Sigmoid colon (tissue), 4 donors: ENCODE data around the gene MYRF.

Experiments
- CTCF ChIP-seq, 4 experiments: fragments of 450-650 bp in 3 of 4; fragments of 200-600 bp in 1 of 4; IDR thresholded peaks; one replicate each; pipeline ENCODE4 v1.5.1; 2016 to 2019; ENCODE audit warnings: antibody characterized with exemption in 4 of 4, mild to moderate bottlenecking in 3 of 4, moderate library complexity in 2 of 4
- POLR2A ChIP-seq, 2 donors: fragments of 450-650 bp; IDR thresholded peaks; one replicate each; pipeline ENCODE4 v1.6.1; 2016; ENCODE audit warnings: antibody characterized with exemption in 2 of 2, mild to moderate bottlenecking in 2 of 2, moderate library complexity in 2 of 2
- POLR2AphosphoS5 ChIP-seq, 4 donors: sonication (generic); formaldehyde crosslinking; IDR thresholded peaks; one replicate each; pipeline ENCODE4 v1.6.1; 2017; ENCODE audit warnings: antibody characterized with exemption in 4 of 4

- no peak for TF ChIP-seq CTCF (IDR thresholded peaks at IDR 0.05)
- no peak for TF ChIP-seq POLR2A (IDR thresholded peaks at IDR 0.05)
- TF ChIP-seq POLR2AphosphoS5 (IDR thresholded peaks at IDR 0.05), result no peak
Observed at GRCh38 chr11:61763930-61764605, 11.6 kb downstream of the MYRF start.
